NCI-H748 treated with DMSO at 0.1 percent for 48 hours (cell line): ENCODE measurements around the gene ZNHIT1.

Source experiments
- DNase-seq: peaks from one replicate; lab custom pipeline; 2025; lab: John Stamatoyannopoulos, UW

Gene ZNHIT1

GRCh38 chr7:101218236-101219125 is 516 bp downstream of the ZNHIT1 start:
- DNase-seq: no peak

DNA sequence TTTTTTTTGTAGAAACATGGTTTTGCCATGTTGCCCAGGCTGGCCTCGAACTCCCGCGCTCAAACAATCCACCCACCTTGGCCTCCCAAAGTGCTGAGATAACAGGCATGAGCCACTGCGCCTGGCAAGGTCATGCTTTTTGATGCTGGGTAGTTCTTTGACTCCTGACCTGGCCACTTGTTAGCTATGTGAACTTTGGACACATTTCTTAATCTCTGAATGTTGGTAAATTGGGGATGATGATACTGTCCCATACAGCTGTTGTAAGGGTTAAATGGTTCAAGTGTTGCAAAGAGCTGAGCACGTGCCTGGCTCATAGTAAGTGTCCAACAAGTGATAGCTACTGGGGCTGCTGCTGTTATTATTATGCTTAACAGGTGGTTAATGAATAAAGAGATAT is 2.3 kb downstream of the ZNHIT1 start:
- no peak for DNase-seq

DNA sequence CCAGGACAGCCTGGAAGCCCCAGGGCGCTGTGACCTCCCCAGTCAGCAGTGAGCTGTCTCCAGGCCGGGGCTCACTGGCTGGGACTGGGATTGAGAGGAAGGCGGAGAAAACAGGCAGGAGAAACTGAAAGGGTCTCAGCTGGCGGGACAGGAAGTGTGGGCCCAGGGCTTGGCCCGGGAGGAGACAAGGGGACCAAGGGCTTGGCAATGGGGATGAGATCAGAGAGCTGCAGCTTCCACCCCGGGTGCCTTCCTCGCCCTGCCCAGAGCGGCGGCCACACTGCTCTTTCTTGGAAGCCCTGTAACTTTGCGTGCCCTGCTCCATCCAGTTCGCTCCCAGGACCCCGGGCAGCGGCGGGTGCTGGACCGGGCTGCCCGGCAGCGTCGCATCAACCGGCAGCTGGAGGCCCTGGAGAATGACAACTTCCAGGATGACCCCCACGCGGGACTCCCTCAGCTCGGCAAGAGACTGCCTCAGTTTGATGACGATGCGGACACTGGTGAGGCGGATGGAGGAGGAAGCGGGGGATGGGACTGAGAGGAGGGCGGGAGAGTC is 4.4 kb downstream of the ZNHIT1 start:
- no peak for DNase-seq

DNA sequence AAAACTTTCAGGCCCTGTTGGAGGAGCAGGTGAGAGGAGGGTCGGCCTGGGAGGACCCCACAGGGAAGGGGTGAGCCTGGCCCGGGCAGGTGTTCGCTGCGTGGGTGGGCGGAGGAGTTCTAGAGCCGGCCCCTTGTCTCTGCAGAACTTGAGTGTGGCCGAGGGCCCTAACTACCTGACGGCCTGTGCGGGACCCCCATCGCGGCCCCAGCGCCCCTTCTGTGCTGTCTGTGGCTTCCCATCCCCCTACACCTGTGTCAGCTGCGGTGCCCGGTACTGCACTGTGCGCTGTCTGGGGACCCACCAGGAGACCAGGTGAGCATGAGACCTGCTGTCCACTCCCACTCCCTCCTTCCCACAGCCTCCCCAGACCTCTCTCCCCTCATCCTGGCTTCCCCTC is 5.6 kb downstream of the ZNHIT1 start:
- DNase-seq: no peak

DNA sequence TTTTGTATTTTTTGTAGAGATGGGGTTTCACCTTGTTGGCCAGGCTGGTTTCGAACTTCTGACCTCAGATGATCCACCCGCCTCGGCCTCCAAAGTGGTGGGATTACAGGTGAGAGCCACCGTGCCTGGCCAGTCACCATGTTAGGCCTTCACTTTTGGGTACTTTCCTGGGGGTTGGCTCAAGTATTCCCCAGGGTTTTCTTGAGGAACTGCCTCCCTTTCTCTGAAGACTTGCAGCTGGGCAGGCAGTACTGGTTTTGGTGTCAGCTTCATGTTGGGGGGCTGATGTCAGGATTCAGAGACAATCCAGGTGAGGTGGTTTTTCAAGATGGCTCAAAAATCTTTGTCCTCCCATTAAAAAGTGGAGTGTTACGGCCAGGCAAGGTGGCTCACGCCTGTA is 7.7 kb downstream of the ZNHIT1 start:
- DNase-seq: no peak

- DNase-seq: no peak
These were observed 8.8 kb downstream of the ZNHIT1 start for GRCh38 chr7:101226721-101227120.

- DNase-seq: no peak
These were observed 13.7 kb downstream of the ZNHIT1 start for GRCh38 chr7:101231644-101232043.

- DNase-seq: peak; percentile 42
These were observed 14.3 kb downstream of the ZNHIT1 start for GRCh38 chr7:101232141-101232850.

DNA sequence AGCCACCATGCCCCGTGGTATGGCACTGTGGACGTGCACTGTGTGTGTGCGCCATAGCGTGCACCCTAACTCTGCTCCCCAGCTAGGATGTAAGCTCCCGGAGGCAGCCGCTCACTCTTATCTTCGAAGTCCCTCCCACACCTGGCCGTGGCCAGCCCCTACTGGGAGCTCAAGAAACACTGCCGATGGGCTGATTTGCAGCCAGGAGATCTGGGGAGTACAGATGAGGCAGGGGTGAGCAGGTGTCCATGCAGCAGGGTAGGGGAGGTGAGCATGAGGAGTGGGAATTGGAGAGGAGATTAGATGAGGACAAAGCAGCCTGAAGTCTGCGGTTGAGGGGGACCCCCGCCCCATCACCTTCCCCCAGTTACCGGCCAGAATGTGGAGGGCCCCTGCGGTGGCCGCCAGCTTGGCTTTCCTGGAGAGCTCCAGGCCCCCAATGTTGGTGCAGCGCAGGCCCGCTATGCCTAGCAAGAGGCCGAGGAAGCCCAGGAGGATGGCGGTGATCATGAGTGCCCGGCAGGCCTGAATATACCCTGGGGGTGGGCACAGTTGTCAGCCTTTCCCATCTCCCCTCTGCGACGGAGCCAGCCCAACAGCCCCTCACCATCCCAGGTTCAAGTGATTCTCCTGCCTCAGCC is 16.1 kb downstream of the ZNHIT1 start:
- no peak for DNase-seq

DNA sequence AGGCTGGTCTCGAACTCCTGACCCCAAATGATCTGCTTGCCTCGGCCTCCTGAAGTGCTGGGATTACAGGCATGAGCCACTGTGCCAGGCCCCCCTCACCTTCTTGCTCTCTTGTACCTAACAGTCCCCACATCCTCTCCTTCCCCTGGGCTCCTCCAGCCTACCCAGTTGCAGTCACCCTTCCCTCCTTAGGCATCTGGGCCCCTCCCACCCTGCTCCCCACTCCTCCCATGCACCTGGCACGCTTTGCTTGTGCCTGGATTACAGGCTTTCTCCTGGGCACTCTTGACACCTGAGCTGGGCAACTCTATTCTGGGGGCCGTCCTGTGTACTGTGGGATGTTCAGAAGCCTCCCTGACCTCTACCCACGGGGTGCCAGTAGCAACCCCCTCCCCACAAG is 16.7 kb downstream of the ZNHIT1 start:
- DNase-seq: no peak

DNA sequence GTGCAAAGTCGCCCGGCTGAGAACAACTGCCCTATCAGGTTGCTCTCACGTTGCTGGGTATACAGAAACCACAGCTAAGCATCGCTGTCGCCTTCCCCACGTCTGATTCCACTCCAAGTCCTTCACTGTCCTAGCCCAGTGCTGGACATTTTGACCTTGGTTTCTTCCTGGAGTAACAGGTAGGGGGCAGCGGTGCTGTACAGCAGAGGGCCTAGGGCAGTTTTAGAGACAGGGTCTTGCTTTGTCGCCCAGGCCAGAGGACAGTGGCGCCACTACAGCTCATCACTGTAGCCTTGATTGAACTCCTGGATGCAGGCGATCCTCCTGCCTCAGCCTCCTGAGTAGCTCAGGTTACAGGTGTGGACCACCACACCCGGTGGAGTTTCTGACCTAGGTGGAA is 17.1 kb downstream of the ZNHIT1 start:
- DNase-seq: no peak

- DNase-seq: no peak
These were observed 17.6 kb downstream of the ZNHIT1 start for GRCh38 chr7:101235522-101235921.

- DNase-seq: no peak
These were observed 18.4 kb downstream of the ZNHIT1 start for GRCh38 chr7:101236292-101236835.

- DNase-seq: no peak
These were observed 19.5 kb downstream of the ZNHIT1 start, which contains the start of gene CLDN15 for GRCh38 chr7:101237206-101238067. Gene CLDN15, minus strand, starts transcription at chr7:101237802. Its CDS starts 221 bp downstream, at chr7:101237581.

DNA sequence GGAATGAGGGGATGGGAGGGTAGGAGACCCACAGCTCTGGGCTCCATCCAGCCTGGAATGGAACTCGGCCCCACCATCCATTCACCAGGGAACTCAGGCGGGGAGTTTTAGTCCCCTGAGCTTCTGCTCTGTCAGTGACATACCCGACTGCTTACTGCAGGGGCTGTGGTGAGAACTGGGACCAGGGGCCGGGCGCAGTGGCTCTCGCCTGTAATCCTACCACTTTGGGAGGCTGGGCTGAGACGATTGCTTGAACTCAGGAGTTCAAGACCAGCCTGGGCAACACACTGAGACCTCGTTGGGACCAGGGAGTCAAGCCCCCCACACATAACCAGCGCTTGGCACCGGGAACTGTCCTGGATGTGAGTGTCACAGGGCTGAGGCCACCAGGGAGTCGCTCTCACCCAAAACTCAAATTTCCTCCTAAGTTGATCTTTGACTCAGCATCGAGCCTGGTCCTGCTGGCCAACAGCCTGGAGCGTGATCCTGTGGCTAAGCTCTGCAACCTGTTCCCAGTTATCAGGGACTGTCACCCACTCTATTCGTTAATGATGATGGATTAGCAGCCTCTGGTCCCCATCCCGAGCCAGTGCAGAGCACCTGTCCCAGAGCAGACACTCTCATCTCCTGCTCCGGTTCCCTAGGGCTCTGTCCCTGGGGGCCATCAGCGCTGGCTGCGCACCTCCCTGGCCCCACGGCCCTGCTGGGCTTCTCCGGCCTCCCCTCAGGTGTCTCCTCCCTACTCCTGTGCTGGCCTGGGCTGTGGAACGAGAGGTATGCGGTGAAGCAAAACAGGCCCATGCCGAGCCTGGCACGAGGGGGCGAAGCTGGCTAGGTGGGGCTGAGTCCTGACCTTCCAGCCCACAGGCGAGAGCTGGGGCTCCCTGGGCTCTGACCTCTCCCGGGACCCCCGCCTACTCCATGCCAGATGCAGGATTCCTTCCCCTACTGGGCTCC is 20.5 kb downstream of the ZNHIT1 start:
- no peak for DNase-seq

DNA sequence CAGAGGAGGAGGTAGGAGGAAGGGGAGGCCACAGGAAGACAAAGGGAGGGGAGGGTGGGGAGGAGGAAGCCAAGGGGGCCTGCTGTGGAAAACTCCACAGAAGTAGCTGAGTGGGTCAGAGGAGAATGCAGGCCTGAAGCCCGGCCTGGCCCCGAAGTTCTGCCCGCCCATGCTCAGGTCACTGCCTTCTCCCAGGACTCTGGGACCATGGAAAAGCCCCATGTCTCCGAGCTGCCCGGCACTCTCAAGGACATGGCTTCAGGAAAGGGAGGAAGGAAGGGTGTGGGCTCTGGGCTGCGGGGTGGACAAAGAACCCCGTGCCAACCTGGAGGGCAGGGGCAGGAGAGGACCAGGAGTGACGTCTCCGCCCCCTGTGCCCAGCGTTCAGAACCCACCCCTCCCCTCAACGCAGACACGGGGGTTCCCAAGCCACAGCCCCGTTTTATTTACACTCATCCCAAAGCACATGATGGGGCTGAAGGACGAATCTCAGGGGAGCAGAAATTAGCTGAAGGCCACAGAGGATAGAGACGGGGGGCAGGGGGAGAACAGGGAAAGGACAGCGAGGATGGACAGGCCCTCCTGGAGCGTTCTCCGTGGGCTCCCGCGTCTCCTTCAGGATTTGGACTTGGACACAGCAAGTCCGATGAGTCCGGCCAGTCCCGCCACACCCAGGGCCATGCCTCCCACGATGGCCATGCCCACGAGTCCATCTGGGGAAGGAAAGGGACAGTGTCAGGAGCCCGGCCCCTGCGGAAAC is 21.4 kb downstream of the ZNHIT1 start:
- DNase-seq: no peak

- DNase-seq: no peak
These were observed 21.9 kb downstream of the ZNHIT1 start for GRCh38 chr7:101239951-101240220.

- DNase-seq: no peak
These were observed 22.5 kb downstream of the ZNHIT1 start for GRCh38 chr7:101240226-101241014.

DNA sequence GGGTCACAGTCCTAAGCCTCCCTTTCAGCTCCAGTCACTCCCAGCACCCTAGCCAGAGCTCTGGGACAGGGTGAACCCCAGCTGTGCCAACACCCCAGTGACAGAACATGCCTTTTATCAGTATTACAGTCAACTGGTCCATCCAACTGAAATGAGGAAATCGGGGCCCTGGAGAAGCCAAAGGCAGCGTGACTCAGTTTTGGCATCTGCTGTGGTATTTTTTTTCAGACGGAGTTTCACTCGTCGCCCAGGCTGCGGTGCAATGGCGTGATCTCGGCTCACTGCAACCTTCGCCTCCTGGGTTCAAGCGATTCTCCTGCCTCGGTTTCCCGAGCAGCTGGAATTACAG is 23.0 kb downstream of the ZNHIT1 start:
- DNase-seq: no peak
